H9 (cell line): ENCODE results near the gene POT1. TPM values are rescaled to one million over a fixed set of nuclear protein-coding genes. Genes with fewer than 3 reads are reported as not detected.

Source experiments
- DNase-seq: peaks from one replicate; pipeline ENCODE4 v3.0.0-alpha.2; 2017
- H2AFZ ChIP-seq: one replicate; pipeline ENCODE4 v1.6.1; 2013; ENCODE audit warnings: mild to moderate bottlenecking, low read length, control low read depth, moderate library complexity
- H2AK5ac ChIP-seq: 2 replicates; pipeline ENCODE4 v1.6.1; 2013; ENCODE audit warnings: low read length, control low read depth, mixed read lengths; ENCODE audit not compliant: insufficient read length
- H2BK120ac ChIP-seq: one replicate; pipeline ENCODE4 v1.6.1; 2013; ENCODE audit warnings: low read depth, mild to moderate bottlenecking, low read length, control low read depth, inconsistent platforms; ENCODE audit not compliant: poor library complexity, severe bottlenecking
- H2BK12ac ChIP-seq: 2 replicates; pipeline ENCODE4 v1.6.1; 2013; ENCODE audit warnings: low read length, control low read depth, mixed read lengths, low read depth; ENCODE audit not compliant: insufficient read length
- H2BK15ac ChIP-seq: 2 replicates; pipeline ENCODE4 v1.6.1; 2013; ENCODE audit warnings: low read depth, low read length, control low read depth
- H2BK20ac ChIP-seq: one replicate; pipeline ENCODE4 v1.6.1; 2013; ENCODE audit warnings: low read depth, mild to moderate bottlenecking, low read length, control low read depth, inconsistent platforms; ENCODE audit not compliant: poor library complexity, severe bottlenecking
- H2BK5ac ChIP-seq: 2 replicates; pipeline ENCODE4 v1.6.1; 2013; ENCODE audit warnings: low read length, control low read depth, mixed read lengths; ENCODE audit not compliant: insufficient read length
- H3K14ac ChIP-seq: 2 replicates; pipeline ENCODE4 v1.6.1; 2013; ENCODE audit warnings: low read length, control low read depth; ENCODE audit not compliant: insufficient read depth
- H3K18ac ChIP-seq: 2 replicates; pipeline ENCODE4 v1.6.1; 2013; ENCODE audit warnings: low read depth, mild to moderate bottlenecking, mixed read lengths, low read length, control low read depth; ENCODE audit not compliant: insufficient read length
- H3K23ac ChIP-seq: 2 replicates; pipeline ENCODE4 v1.6.1; 2013; ENCODE audit warnings: low read length, control low read depth, mixed read lengths, low read depth; ENCODE audit not compliant: insufficient read length
- H3K23me2 ChIP-seq: 2 replicates; pipeline ENCODE4 v1.6.1; 2013; ENCODE audit warnings: low read depth, mild to moderate bottlenecking, mixed read lengths, low read length, control low read depth; ENCODE audit not compliant: insufficient read length, poor library complexity, severe bottlenecking
- H3K27ac ChIP-seq: 2 replicates; pipeline ENCODE4 v1.5.1; 2013; ENCODE audit warnings: low read length, control low read depth, mixed read lengths, low read depth; ENCODE audit not compliant: insufficient read length
- H3K27me3 ChIP-seq: 2 replicates; pipeline ENCODE4 v1.6.1; 2013; ENCODE audit warnings: low read length, control low read depth, inconsistent platforms; ENCODE audit not compliant: insufficient read depth
- H3K4ac ChIP-seq: 2 replicates; pipeline ENCODE4 v1.6.1; 2013; ENCODE audit warnings: low read depth, mild to moderate bottlenecking, control low read depth, inconsistent platforms, low read length, moderate library complexity
- H3K4me1 ChIP-seq: 2 replicates; pipeline ENCODE4 v1.6.1; 2013; ENCODE audit warnings: low read length, control low read depth, inconsistent platforms; ENCODE audit not compliant: insufficient read depth
- H3K4me2 ChIP-seq: 2 replicates; pipeline ENCODE4 v1.6.1; 2013; ENCODE audit warnings: low read length, control low read depth, mixed read lengths; ENCODE audit not compliant: insufficient read length, insufficient read depth
- H3K56ac ChIP-seq: 2 replicates; pipeline ENCODE4 v1.6.1; 2013; ENCODE audit warnings: low read depth, mild to moderate bottlenecking, mixed read lengths, low read length, control low read depth; ENCODE audit not compliant: insufficient read length
- H3K79me1 ChIP-seq: 2 replicates; pipeline ENCODE4 v1.6.1; 2013; ENCODE audit warnings: low read depth, mild to moderate bottlenecking, moderate library complexity, low read length, control low read depth, inconsistent platforms; ENCODE audit not compliant: insufficient read depth, poor library complexity, severe bottlenecking
- H3K79me2 ChIP-seq: 2 replicates; pipeline ENCODE4 v1.6.1; 2013; ENCODE audit warnings: low read length, control low read depth, inconsistent platforms; ENCODE audit not compliant: insufficient read depth
- H3K9ac ChIP-seq: 2 replicates; pipeline ENCODE4 v1.6.1; 2013; ENCODE audit warnings: low read length, control low read depth, mixed read lengths; ENCODE audit not compliant: insufficient read length; ENCODE audit errors: extremely low read depth
- H3K9me3 ChIP-seq: one replicate; pipeline ENCODE4 v1.6.1; 2013; ENCODE audit warnings: low read depth, low read length, inconsistent platforms; ENCODE audit not compliant: control insufficient read depth
- H3T11ph ChIP-seq: one replicate; pipeline ENCODE4 v1.6.1; 2013; ENCODE audit warnings: mild to moderate bottlenecking, low read length, control low read depth, inconsistent platforms
- H4K20me1 ChIP-seq: one replicate; pipeline ENCODE4 v1.6.1; 2013; ENCODE audit not compliant: control insufficient read depth, insufficient read length, insufficient read depth
- H4K5ac ChIP-seq: 2 replicates; pipeline ENCODE4 v1.6.1; 2013; ENCODE audit warnings: low read depth, mild to moderate bottlenecking, mixed read lengths, low read length, control low read depth; ENCODE audit not compliant: insufficient read length
- H4K8ac ChIP-seq: replicated peaks from 2 replicates; pipeline ENCODE4 v1.6.1; 2013; ENCODE audit warnings: low read length, control low read depth, mixed read lengths, low read depth; ENCODE audit not compliant: insufficient read length
- H4K91ac ChIP-seq: 2 replicates; pipeline ENCODE4 v1.6.1; 2013; ENCODE audit warnings: low read depth, mild to moderate bottlenecking, moderate library complexity, mixed read lengths, low read length, control low read depth; ENCODE audit not compliant: insufficient read length
- H3K27ac Mint-ChIP-seq, 3 experiments: 2 replicates in 2 of 3; 3 replicates in 1 of 3; pipeline ENCODE4 v1.8.0; 2020 to 2021; ENCODE audit warnings: mixed read lengths in 3 of 3, mild to moderate bottlenecking in 1 of 3, moderate library complexity in 1 of 3
- H3K27me3 Mint-ChIP-seq: 2 replicates; pipeline ENCODE4 v1.8.0; 2021; ENCODE audit warnings: low read depth, mild to moderate bottlenecking, moderate library complexity, mixed read lengths
- H3K36me3 Mint-ChIP-seq, 3 experiments: 2 replicates in 2 of 3; 3 replicates in 1 of 3; pipeline ENCODE4 v1.8.0; 2020 to 2021; ENCODE audit warnings: low read depth in 3 of 3, mixed read lengths in 3 of 3; ENCODE audit not compliant: insufficient read depth in 1 of 3
- H3K4me1 Mint-ChIP-seq, 2 experiments: 2 replicates each; pipeline ENCODE4 v1.8.0; 2020; ENCODE audit warnings: mixed read lengths in 2 of 2
- H3K4me3 Mint-ChIP-seq, 2 experiments: 2 replicates in 1 of 2; 3 replicates in 1 of 2; pipeline ENCODE4 v1.8.0; 2020 to 2021; ENCODE audit warnings: mild to moderate bottlenecking in 2 of 2, mixed read lengths in 2 of 2, moderate library complexity in 1 of 2
- H3K9me3 Mint-ChIP-seq, 2 experiments: 2 replicates in 1 of 2; 3 replicates in 1 of 2; pipeline ENCODE4 v1.8.0; 2020; ENCODE audit warnings: mild to moderate bottlenecking in 2 of 2, mixed read lengths in 2 of 2, moderate library complexity in 1 of 2
- WGBS: extraction: QIAGEN DNeasy Blood & Tissue Kit; methylation state at CpG from one replicate; pipeline ENCODE4 v1.1.7; 2013; ENCODE audit warnings: missing lambda C conversion rate, low lambda C conversion rate, mixed read lengths; ENCODE audit not compliant: insufficient read length; ENCODE audit errors: extremely low coverage; 5-methylcytosine and 5-hydroxymethylcytosine counted together
- total RNA-seq: library from RNA; stranded (reverse); gene quantifications from 2 replicates; pipeline ENCODE4 v1.2.1, GENCODE V29; 2021
- TF ChIP-seq, protein P1 (sequence below): fragments of 200-600 bp; sonication (generic); conservative IDR thresholded peaks from 3 replicates; pipeline ENCODE4 v1.8.0; 2021; ENCODE audit warnings: antibody characterized with exemption, mild to moderate bottlenecking

Gene POT1
- total RNA-seq, 1 experiment from 2014 or later = 23.4 TPM

- no peaks in the 10 kb centered on the region for H4K20me1 ChIP-seq
- H3K9me3 Mint-ChIP-seq = no peaks in the 10 kb centered on the region
- H3K9me3 ChIP-seq = no peaks in the 10 kb centered on the region
- H3K4me3 Mint-ChIP-seq = no peak overlapping the region
- H3K4ac ChIP-seq = no peak overlapping the region
- H3K27me3 ChIP-seq = no peaks in the 10 kb centered on the region
- no peaks in the 10 kb centered on the region for H3K4me1 ChIP-seq
- H3K23ac ChIP-seq = no peak overlapping the region
- H2BK15ac ChIP-seq = no peak overlapping the region
- no peaks in the 10 kb centered on the region for H3K23me2 ChIP-seq
- H2BK5ac ChIP-seq = no peak overlapping the region
- no peak overlapping the region for H3K9ac ChIP-seq
- no peak for DNase-seq
- no peak overlapping the region for H2BK120ac ChIP-seq
- no peak overlapping the region for H2BK12ac ChIP-seq
- H2AFZ ChIP-seq = no peak overlapping the region
- no peak overlapping the region for H2AK5ac ChIP-seq
- H4K5ac ChIP-seq = no peak overlapping the region
- H3K36me3 Mint-ChIP-seq = peaks cover 0 to 4% (median 2%) of the 10 kb centered on the region in 3 experiments; a peak in 2 of 7 replicates
- no peak overlapping the region for H3K56ac ChIP-seq
- no peak overlapping the region for H3K18ac ChIP-seq
- H3K4me1 Mint-ChIP-seq = peaks cover 0 to 2% of the 10 kb centered on the region in 2 experiments; a peak in 1 of 4 replicates
- no peak overlapping the region for H4K91ac ChIP-seq
- no peak overlapping the region for H3K27ac ChIP-seq
- H3K27me3 Mint-ChIP-seq = no peaks in the 10 kb centered on the region
- H3K79me1 ChIP-seq = peaks cover 5% of the 10 kb centered on the region
- no peak overlapping the region for H3K4me2 ChIP-seq
- no peak overlapping the region for H4K8ac ChIP-seq
- no peak overlapping the region for H3K14ac ChIP-seq
- H3K79me2 ChIP-seq = no peaks in the 10 kb centered on the region; the same call in 1 of the 2 replicates
- H3T11ph ChIP-seq = no peak overlapping the region
- no peak overlapping the region; a peak in 1 of 7 replicates for H3K27ac Mint-ChIP-seq
- WGBS = no CpG with 5 or more reads among the region's 3 CpGs
- TF ChIP-seq, protein P1, sequence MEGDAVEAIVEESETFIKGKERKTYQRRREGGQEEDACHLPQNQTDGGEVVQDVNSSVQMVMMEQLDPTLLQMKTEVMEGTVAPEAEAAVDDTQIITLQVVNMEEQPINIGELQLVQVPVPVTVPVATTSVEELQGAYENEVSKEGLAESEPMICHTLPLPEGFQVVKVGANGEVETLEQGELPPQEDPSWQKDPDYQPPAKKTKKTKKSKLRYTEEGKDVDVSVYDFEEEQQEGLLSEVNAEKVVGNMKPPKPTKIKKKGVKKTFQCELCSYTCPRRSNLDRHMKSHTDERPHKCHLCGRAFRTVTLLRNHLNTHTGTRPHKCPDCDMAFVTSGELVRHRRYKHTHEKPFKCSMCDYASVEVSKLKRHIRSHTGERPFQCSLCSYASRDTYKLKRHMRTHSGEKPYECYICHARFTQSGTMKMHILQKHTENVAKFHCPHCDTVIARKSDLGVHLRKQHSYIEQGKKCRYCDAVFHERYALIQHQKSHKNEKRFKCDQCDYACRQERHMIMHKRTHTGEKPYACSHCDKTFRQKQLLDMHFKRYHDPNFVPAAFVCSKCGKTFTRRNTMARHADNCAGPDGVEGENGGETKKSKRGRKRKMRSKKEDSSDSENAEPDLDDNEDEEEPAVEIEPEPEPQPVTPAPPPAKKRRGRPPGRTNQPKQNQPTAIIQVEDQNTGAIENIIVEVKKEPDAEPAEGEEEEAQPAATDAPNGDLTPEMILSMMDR = no peak
- no peak overlapping the region for H2BK20ac ChIP-seq
Observed at GRCh38 chr7:124918662-124919061, 11.0 kb downstream of the POT1 start.
